ENCODE results near the gene TSPO2. TPM values are rescaled to one million over a fixed set of nuclear protein-coding genes. Genes with fewer than 3 reads are reported as not detected.

The TSPO2 gene, protein sequence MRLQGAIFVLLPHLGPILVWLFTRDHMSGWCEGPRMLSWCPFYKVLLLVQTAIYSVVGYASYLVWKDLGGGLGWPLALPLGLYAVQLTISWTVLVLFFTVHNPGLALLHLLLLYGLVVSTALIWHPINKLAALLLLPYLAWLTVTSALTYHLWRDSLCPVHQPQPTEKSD
- not detected for total RNA-seq

DNA sequence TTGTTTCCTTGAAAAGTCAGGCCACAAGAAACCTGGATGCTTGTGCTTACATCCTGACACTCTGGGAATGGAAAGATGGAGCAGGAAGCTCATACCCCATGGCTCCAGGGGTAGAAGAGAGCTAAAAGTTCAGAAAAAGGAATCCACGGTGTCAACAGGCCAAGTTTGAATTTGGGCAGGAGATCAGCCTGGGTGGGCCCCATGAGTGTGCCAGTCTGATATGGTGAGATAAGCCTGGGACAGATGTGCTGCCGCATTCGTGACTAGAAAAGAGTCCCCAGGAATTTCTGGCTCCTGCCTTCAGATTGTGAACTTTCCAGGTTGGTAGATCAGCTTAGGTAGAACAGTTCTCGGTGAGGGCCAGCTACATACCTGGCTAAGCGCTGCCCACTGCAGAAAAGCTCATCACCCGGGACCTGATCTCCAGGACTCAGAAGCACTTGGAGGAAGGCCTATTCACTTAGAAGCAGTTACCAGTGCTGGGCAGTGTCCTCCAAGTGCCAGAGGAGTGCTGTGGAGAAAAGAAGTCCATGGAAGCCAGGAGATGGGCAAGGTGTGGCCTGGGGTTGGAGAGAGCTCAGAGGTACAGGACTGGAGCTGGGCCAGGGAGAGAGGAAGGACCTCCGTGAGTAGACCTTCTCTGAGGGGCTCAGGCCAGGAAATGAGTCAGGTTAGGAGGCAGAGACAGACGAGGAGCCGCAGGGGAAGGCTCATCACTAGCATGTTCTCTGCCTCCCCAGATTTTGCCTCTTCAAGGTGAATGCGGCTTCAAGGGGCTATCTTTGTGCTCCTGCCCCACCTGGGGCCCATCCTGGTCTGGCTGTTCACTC, at the start of gene TSPO2:
TSS of gene TSPO2 (plus strand) at position 242 of the 830 bp plus-strand sequence. CDS start at position 761, 519 bp downstream.
- no peak within 1 kb of the TSS for H3K4me3 ChIP-seq
- no peaks in the 10 kb centered on the region for H3K36me3 ChIP-seq
- DNase-seq (ENCODE audit: low spot score in 2 of 2): no peak
- no peaks in the 10 kb centered on the region for H3K4me1 ChIP-seq
- no peaks in the 10 kb centered on the region for H3K9me3 ChIP-seq
- no peaks in the 10 kb centered on the region for H3K27me3 ChIP-seq
- intact Hi-C loops (cut with DNase I; ENCODE audit: low total_unique reads): no loop called here
- H3K27ac ChIP-seq: no peak within 1 kb of the TSS
- TF ChIP-seq POLR2AphosphoS5 (IDR thresholded peaks at IDR 0.05) (no peak), POLR2A (IDR thresholded peaks at IDR 0.05) (no peak)
- TF ChIP-seq, protein P1, sequence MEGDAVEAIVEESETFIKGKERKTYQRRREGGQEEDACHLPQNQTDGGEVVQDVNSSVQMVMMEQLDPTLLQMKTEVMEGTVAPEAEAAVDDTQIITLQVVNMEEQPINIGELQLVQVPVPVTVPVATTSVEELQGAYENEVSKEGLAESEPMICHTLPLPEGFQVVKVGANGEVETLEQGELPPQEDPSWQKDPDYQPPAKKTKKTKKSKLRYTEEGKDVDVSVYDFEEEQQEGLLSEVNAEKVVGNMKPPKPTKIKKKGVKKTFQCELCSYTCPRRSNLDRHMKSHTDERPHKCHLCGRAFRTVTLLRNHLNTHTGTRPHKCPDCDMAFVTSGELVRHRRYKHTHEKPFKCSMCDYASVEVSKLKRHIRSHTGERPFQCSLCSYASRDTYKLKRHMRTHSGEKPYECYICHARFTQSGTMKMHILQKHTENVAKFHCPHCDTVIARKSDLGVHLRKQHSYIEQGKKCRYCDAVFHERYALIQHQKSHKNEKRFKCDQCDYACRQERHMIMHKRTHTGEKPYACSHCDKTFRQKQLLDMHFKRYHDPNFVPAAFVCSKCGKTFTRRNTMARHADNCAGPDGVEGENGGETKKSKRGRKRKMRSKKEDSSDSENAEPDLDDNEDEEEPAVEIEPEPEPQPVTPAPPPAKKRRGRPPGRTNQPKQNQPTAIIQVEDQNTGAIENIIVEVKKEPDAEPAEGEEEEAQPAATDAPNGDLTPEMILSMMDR (IDR thresholded peaks at IDR 0.05): no peak

DNA sequence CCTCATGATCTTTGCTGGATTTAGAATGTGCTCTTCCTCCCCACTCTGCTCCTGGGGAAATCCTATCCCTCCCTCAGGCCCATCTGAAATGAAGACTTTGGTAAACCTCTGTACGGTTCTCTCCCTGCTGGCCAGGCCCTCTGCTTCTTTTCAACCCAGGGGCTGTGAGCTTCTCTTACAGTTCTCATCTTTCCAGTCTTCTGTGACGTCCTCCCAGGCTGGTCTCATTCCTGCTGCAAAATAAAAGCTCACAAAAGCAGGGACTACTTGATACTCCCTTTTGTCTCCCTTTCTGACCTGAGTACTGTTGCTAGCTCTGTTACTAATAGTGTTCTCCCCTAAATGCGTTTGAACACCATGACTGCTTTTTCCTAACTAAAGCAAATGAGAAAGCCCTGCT, 49.5 kb upstream of the TSPO2 start:
- TF ChIP-seq POLR2A (IDR thresholded peaks at IDR 0.05) (no peak), POLR2AphosphoS5 (IDR thresholded peaks at IDR 0.05) (no peak)
- TF ChIP-seq, protein P1 (IDR thresholded peaks at IDR 0.05): no peak
- Histone ChIP-seq H3K4me1 (no peaks in the 10 kb centered on the region), H3K36me3 (no peaks in the 10 kb centered on the region), H3K9me3 (no peaks in the 10 kb centered on the region), H3K27ac (no peak overlapping the region), H3K27me3 (no peaks in the 10 kb centered on the region), H3K4me3 (no peak overlapping the region)
- intact Hi-C loops (cut with DNase I; ENCODE audit: low total_unique reads): no loop called here
- DNase-seq (ENCODE audit: low spot score in 2 of 2): no peak

DNA sequence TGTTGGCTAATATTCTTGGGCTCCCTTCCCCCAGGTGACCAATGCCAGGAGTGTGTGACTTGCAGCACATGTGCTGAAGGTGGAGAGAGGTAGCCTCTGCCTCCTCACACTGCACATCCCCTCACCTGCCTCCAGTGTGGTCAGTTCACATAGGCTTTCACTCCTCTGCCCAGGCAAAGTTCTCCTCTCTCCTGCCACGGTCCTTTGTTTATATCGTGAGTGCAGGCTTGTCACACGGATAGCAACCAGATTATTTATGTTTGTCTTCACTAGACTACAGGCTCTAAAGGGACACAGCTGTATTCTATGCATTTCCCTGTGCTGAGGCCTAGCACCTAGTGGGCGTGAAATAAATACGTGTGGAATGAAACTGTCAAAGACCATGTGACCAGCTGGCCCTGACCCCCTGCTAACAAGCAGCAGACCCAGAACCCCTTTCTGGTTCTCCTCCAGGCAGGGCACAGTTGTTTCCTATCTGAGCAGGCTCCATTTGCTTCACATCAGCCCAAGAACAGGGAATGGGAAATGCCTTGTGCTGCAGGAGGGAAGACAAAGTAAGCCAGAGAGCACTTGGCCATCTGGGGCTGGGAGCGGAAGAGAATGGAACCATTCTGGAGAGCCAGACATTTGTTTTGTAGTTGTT, 45.6 kb upstream of the TSPO2 start:
- no peak for DNase-seq (ENCODE audit: low spot score in 2 of 2)
- no peaks in the 10 kb centered on the region for H3K4me1 ChIP-seq
- H3K36me3 ChIP-seq: no peaks in the 10 kb centered on the region
- H3K9me3 ChIP-seq: no peaks in the 10 kb centered on the region
- H3K4me3 ChIP-seq: no peak overlapping the region
- peak overlapping the region in 1 of 2 donors; percentile 36 for H3K27ac ChIP-seq
- intact Hi-C loops (cut with DNase I; ENCODE audit: low total_unique reads): no loop called here
- TF ChIP-seq POLR2AphosphoS5 (IDR thresholded peaks at IDR 0.05) (no peak), POLR2A (IDR thresholded peaks at IDR 0.05) (no peak)
- TF ChIP-seq, protein P1 (IDR thresholded peaks at IDR 0.05): no peak
- H3K27me3 ChIP-seq: no peaks in the 10 kb centered on the region

DNA sequence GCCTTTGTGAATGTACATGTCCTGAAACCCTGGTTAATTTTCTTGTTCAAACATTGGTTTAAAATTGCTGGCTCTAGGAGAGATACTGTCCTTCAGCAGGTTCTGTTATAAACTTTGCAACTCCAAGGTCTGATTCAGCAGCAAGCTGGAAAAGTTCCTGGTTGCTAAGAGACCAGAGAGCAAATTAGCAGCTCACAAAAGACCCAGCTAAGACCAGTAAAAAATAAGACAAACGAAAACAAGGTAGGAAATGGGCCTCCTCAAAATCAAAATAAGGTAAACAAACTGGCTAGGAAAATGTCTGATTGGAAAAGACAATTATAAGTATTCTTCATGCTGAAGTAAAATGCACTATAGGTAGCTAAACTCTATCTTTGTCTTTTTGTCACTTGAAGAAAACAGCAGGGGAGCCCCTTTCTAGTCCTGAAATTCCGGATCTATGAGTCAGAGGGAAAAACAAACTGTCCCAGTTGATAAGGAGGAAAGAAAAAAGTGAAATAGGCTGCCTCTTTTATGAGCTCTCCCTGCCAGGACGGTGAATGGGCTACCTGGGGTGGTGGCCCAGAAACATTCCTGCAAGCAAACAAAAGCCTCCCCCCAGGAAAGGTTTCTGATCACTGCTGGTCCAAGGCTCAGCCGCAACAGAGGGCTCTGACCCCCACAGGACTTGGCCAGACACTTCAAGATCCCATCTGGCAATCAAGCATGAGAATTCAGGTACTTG, 44.9 kb upstream of the TSPO2 start:
- H3K4me1 ChIP-seq: no peaks in the 10 kb centered on the region
- intact Hi-C loops (cut with DNase I; ENCODE audit: low total_unique reads): no loop called here
- H3K36me3 ChIP-seq: no peaks in the 10 kb centered on the region
- H3K27me3 ChIP-seq: no peaks in the 10 kb centered on the region
- H3K27ac ChIP-seq: peak overlapping the region in 1 of 2 donors; percentile 36
- TF ChIP-seq POLR2AphosphoS5 (IDR thresholded peaks at IDR 0.05) (no peak), POLR2A (IDR thresholded peaks at IDR 0.05) (no peak)
- TF ChIP-seq, protein P1 (IDR thresholded peaks at IDR 0.05): no peak
- no peak for DNase-seq (ENCODE audit: low spot score in 2 of 2)
- H3K4me3 ChIP-seq: no peak overlapping the region
- H3K9me3 ChIP-seq: no peaks in the 10 kb centered on the region
